GM12892 (cell line): ENCODE results near the gene NATD1.

Experiments
- DNase-seq: peaks from one replicate; pipeline ENCODE4 v3.0.0; 2011; ENCODE audit not compliant: insufficient read length
- FAIRE-seq: peaks from 2 replicates; lab custom pipeline; 2011; peaks lifted over from hg19 to GRCh38; lab: Jason Lieb, UNC
- POLR2A ChIP-seq: IDR thresholded peaks from 2 replicates; pipeline ENCODE4 v1.6.1; 2011; ENCODE audit warnings: low read depth, low read length, control low read depth
- POLR2AphosphoS5 ChIP-seq: IDR thresholded peaks from 2 replicates; pipeline ENCODE4 v1.6.1; 2011; ENCODE audit warnings: low read depth, low read length, control low read depth
- TAF1 ChIP-seq: IDR thresholded peaks from 2 replicates; pipeline ENCODE4 v1.6.1; 2011; ENCODE audit warnings: low read depth, mild to moderate bottlenecking, control low read depth, low read length, borderline replicate concordance

The NATD1 gene

DNA sequence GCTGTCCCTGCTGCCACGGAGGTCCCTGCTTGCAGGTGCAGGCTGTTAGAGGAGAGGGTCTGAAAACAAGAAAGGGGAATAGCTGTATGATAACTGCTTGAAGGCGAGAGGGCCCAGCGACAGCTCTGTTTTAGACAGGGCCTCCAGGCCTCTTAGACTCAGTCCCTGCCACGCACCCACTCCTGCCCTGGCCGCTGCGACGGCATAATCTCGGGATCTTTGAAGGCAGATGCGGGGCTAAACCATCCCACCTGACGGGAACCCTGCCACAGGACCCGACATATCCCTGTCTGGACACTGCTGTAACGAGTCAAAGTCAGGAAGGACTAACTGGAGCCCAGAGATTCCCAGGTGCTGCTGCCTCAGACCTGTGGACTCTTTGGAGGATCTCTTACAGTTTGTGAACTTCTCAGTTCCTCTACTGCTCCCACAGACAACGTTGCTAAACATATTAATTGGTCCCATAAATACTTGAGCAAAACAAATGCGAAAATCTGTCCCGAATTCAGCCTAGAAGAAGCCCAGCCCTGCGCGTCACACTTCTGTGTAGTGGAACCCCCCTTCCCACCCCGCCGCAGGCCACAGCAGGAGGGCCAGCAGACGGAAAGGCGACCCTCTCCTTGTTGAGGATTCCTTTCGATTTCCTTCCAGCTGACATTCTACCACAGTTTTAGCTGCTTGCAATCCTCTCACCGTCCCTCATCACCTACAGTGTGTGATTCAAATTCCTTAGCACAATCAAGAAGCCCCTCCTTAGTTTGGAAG lies 38.3 kb downstream of the NATD1 start:
- TF ChIP-seq TAF1, result no peak
- no peak for TF ChIP-seq POLR2AphosphoS5
- TF ChIP-seq POLR2A, result no peak
- FAIRE-seq, result no peak
- no peak for DNase-seq

- peak; percentile 98 for FAIRE-seq
- TF ChIP-seq POLR2AphosphoS5, result peak; percentile 77
- TF ChIP-seq TAF1, result peak; percentile 96
- TF ChIP-seq POLR2A, result peak; percentile 89
These were observed 39.0 kb downstream of the NATD1 start, which contains the start of gene TMEM11 for GRCh38 chr17:21214015-21214776. Gene TMEM11 (minus strand): TSS chr17:21214161. CDS start chr17:21214152, 9 bp downstream.

DNA sequence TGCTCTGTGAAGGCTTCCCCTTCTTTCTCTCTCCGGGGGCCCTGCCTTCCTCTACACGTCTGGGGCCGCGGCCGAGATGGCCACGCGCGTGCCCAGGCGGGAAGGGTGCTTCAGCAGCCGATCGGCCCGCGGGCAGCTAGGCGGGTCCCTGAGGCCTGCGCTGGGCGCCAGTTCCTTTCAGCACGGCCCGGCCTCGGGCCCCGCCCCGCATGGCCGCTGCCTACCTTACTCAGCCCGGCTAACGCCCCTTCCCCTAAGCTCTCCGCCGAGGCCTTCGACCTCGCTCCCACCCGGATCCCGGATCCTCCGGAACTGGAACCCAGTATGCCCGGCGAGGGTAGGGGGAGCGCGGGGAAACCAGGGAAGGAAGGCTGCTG lies 39.6 kb downstream of the NATD1 start:
- no peak for TF ChIP-seq POLR2A
- TF ChIP-seq POLR2AphosphoS5, result no peak
- TF ChIP-seq TAF1, result no peak
- DNase-seq (no peak), FAIRE-seq (no peak)

More at GRCh38 chr17:21214015-21214776, 39.0 kb downstream of the NATD1 start, which contains the start of gene TMEM11:
- peak; percentile 97 for DNase-seq

DNA sequence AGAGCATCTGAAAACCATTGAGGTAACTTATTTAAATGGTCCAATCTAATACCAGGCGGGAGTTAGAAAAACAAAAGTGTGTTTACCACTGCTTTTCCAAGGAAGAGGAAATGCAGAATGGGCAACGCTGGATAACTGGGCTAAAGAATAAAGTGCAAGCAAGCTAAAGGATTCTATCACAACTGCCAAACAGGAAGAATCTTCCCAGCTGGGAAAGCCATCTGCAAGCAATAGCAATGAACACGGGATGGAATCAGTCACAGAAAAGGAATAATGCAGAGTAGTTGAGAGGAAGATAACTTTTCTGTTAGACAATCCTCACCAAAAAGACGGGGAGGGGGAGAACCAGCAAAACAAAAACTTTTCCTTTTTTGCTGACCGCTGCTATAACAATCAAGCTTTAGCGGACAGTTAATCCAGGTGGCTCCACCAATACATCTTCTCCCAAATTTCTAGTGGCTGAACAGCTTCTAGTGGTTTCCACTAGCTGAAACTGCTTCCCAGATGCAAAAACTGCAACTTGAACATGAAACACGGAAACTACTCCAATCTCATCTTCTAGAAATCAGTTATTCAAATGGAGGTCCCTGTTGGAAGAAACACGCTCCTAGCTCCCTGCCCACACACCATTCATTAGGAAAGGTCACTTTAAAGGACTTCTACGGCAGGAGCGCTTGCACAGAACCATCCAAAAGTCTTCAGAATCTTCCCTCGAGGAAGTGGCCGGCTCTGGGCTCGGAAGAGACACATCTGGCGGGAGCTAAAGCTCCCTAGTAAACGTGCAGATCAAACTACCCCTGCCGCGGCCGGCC lies 40.2 kb downstream of the NATD1 start:
- TF ChIP-seq TAF1 (no peak), POLR2A (no peak), POLR2AphosphoS5 (no peak)
- DNase-seq (no peak), FAIRE-seq (peak; percentile 44)

DNA sequence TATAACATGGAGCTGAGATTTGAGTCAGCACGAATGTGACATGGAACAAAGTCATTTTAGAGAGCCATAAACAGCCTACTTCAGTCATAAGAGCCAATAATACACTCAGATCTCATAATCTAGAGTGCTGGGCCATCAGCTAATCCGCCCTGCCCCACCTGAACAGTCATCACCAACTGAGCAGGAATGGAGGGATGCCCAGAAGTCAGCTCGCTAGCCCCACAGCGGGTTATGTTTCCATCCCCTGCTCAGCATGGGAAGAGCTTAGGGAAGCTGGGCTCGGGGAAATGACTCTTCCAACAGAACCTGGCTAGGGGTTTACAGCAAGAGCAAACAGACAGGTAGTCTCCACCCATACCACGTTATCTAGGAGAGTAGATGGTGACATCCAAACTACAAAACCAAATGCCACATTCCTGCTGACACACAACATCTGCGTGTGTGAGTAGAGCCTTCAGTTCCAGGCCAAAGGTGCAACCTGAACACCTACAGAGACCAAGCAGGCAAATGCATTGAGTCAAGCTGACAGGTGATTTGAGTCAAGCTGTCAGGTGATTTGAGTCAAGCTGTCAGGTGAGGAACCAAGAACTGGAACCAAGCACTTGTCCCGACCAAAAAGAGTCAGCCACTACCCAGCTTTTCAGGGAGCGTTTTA lies 41.3 kb downstream of the NATD1 start:
- DNase-seq (no peak), FAIRE-seq (peak; percentile 27)
- no peak for TF ChIP-seq POLR2A
- TF ChIP-seq POLR2AphosphoS5, result no peak
- TF ChIP-seq TAF1, result no peak

- FAIRE-seq (no peak), DNase-seq (no peak)
- TF ChIP-seq POLR2AphosphoS5 (no peak), TAF1 (no peak)
These were observed 42.7 kb downstream of the NATD1 start for GRCh38 chr17:21210411-21211076.

GRCh38 chr17:21209511-21210175 lies 43.6 kb downstream of the NATD1 start:
- TF ChIP-seq TAF1 (no peak), POLR2AphosphoS5 (no peak), POLR2A (no peak)
- FAIRE-seq, result no peak
- DNase-seq, result no peak

DNA sequence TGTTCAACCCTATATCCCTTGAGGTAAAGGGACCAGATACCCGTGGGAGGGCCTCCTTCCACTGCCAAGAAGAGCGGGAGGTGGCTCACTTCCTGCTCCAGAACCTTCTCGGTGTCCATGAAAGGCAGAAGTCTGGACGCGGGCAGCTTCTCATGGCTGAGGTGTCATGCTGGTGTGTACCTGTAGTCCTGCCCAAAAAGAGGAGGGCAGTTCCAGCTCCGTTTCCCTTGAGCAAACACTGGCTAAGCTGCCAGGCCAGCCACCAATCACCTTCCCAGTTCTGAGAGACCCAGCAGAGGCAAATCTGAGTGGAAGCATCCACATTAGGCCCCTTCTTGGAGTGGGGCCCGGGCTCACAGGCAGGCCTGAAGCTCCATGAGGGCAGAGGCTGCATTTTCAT lies 44.9 kb downstream of the NATD1 start:
- DNase-seq (no peak), FAIRE-seq (no peak)
- TF ChIP-seq TAF1 (no peak), POLR2A (no peak), POLR2AphosphoS5 (no peak)

- FAIRE-seq, result no peak
- no peak for TF ChIP-seq POLR2AphosphoS5
- TF ChIP-seq TAF1, result no peak
- TF ChIP-seq POLR2A, result no peak
- DNase-seq, result no peak
These were observed 48.3 kb downstream of the NATD1 start for GRCh38 chr17:21204935-21205334.

DNA sequence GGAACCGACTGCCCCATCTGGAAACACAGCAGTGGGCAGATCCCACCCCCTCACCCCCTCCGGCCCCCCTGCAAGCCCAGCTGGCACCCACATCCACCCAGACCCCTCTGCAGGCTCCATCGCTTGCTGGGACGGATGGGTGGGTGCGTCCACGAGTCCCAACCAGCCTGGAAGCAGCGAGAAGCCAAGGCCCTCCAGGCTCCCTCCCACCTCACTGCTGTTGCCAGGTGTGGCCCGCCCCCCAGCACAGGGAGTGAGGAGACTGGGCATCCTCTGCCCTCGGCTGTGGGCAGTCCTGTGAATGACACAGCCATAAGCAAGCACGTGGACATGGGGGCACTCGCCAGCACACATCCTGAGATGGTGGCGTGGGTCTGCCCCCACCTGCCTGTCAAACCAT lies 50.7 kb downstream of the NATD1 start:
- no peak for FAIRE-seq

More for the DNA sequence above, 50.7 kb downstream of the NATD1 start:
- no peak for TF ChIP-seq POLR2A
- TF ChIP-seq POLR2AphosphoS5, result no peak
- TF ChIP-seq TAF1, result no peak
- DNase-seq, result no peak
